Right renal pelvis (tissue), 4 donors: ENCODE measurements around the gene HDGFL2. TPM values are rescaled to one million over a fixed set of nuclear protein-coding genes. Genes with fewer than 3 reads are reported as not detected.
"Not testable (repeated sequence)": the region's sequence is repeated elsewhere in the genome, so short reads cannot be mapped to it uniquely, and the experiment has no call there.

Experiments used
- DNase-seq, 4 donors: peaks; one replicate each; pipeline ENCODE4 v3.0.0-alpha.2; 2013; ENCODE audit warnings: low read depth in 4 of 4, low spot score in 3 of 4, missing footprints in 1 of 4
- polyA plus RNA-seq, 4 donors: library from polyadenylated mRNA; unstranded; fragments of 120-200 nt; gene quantifications; one replicate each; pipeline ENCODE4 v1.2.1, GENCODE V29; 2013; ENCODE audit not compliant: insufficient read length in 4 of 4

Gene HDGFL2
- polyA plus RNA-seq, 4 donors, result 65.1 to 87.4 (median 71.1) TPM

- no peak for DNase-seq
Measured at GRCh38 chr19:4528843-4529242, 56.7 kb downstream of the HDGFL2 start.

GRCh38 chr19:4529924-4530522 is 57.9 kb downstream of the HDGFL2 start:
- no peak for DNase-seq

- DNase-seq, result no peak
Measured at GRCh38 chr19:4531562-4532165, 59.6 kb downstream of the HDGFL2 start.

- no peak for DNase-seq
Measured at GRCh38 chr19:4533334-4533733, 61.2 kb downstream of the HDGFL2 start.

GRCh38 chr19:4533835-4534424 is 61.8 kb downstream of the HDGFL2 start:
- no peak for DNase-seq

GRCh38 chr19:4534836-4535658 is 63.0 kb downstream of the HDGFL2 start, which contains the start of gene PLIN5:
Gene PLIN5, minus strand, starts transcription at chr19:4535224. Its CDS starts 1,150 bp downstream, at chr19:4534074.
- peak; percentile 52 to 67 (median 60) for DNase-seq

- no peak for DNase-seq
Measured at GRCh38 chr19:4536798-4537197, 64.7 kb downstream of the HDGFL2 start.

GRCh38 chr19:4537953-4538600 is 66.0 kb downstream of the HDGFL2 start:
- DNase-seq, result no peak

- DNase-seq, result no peak
Measured at GRCh38 chr19:4538601-4538954, 66.5 kb downstream of the HDGFL2 start.

GRCh38 chr19:4539169-4539692 is 67.1 kb downstream of the HDGFL2 start:
- no peak for DNase-seq

- no peak for DNase-seq
Measured at GRCh38 chr19:4539693-4540581, 67.8 kb downstream of the HDGFL2 start, which contains the start of gene LRG1. Gene LRG1, minus strand, starts transcription at chr19:4540036. Its CDS starts 23 bp downstream, at chr19:4540013.

GRCh38 chr19:4541114-4541805 is 69.2 kb downstream of the HDGFL2 start:
- no peak for DNase-seq

- DNase-seq, result not testable (repeated sequence)
Measured at GRCh38 chr19:4541806-4542145, 69.7 kb downstream of the HDGFL2 start.

- DNase-seq, result no peak
Measured at GRCh38 chr19:4542896-4543841, 71.1 kb downstream of the HDGFL2 start.

GRCh38 chr19:4543842-4544647 is 71.9 kb downstream of the HDGFL2 start:
- DNase-seq, result no peak

GRCh38 chr19:4547303-4548237 is 75.5 kb downstream of the HDGFL2 start:
- DNase-seq, result no peak
